H54 (cell line): Measurements from ENCODE around the gene DLGAP1.

ENCODE experiments used
- DNase-seq: peaks from one replicate; pipeline ENCODE4 v3.0.0; 2011; ENCODE audit warnings: low spot score, mixed read lengths; ENCODE audit not compliant: insufficient read length
- FAIRE-seq: peaks from 3 replicates; lab custom pipeline; 2011; peaks lifted over from hg19 to GRCh38; lab: Jason Lieb, UNC
- POLR2A ChIP-seq: IDR thresholded peaks from 2 replicates; pipeline ENCODE4 v1.6.1; 2011; ENCODE audit warnings: low read depth, mild to moderate bottlenecking, low read length

The DLGAP1 gene

DNA sequence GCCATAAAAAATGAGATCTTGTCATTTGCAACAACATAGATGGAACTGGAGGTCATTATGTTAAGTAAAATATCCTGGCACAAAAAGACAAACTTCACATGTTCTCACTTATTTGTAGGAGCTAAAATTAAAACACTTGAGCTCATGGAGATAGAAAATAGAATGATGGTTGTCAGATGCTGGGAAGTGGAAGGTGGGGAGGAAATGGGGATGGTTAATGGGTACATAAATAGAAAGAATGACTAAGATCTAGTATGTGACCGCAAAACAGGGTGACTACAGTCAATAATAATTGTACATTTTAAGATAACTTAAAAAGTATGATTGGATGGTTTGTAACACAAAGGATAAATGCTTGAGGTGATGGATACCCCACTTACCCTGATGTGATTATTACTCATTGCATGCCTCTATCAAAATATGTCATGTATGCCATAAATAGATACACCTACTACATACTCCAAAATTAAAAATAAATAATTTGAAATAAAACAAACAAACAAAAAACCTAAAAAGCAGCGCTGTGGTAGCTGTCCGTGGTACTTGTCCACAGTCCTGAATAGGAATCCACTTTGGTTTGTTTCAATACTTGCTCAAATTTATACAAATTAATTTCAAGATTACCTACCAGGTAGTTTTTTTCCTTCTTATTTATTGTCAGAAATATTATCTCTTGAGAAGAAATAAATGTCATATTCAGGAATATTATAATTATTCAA lies 224.5 kb downstream of the DLGAP1 start:
- FAIRE-seq = no peak
- DNase-seq = no peak
- no peak for TF ChIP-seq POLR2A

DNA sequence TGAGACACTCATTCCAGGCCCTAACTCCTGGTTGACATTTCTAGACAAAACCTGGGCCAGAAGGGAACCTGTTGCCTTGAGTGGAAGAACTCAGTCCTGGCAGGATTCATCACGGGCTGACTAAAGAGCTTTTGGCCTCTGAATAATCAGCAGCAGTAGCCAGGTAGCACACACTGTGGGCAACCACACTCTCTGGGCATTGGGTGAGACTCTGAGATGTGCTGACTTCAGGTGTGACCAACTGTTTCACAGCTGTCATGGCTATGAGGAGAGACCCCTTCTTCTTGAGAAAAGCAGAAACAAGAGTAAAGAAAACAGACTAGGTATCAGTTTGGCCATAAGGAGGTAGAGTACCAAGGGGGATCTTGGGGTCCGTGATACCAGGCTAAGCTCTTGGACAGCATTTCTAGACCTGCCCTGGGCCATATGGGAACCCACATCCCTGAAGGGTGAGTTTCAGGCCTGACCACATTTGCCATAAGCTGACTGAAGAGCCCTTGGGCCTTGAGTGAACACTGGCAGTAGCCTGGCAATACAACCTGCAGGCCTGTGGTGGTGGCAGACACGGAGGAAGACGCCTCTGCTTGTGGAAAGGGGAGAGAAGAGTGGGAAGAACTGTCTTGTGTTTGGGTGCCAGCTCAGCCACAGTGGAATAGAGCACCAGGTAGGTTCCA lies 230.9 kb downstream of the DLGAP1 start:
- no peak for TF ChIP-seq POLR2A
- FAIRE-seq = no peak
- no peak for DNase-seq

DNA sequence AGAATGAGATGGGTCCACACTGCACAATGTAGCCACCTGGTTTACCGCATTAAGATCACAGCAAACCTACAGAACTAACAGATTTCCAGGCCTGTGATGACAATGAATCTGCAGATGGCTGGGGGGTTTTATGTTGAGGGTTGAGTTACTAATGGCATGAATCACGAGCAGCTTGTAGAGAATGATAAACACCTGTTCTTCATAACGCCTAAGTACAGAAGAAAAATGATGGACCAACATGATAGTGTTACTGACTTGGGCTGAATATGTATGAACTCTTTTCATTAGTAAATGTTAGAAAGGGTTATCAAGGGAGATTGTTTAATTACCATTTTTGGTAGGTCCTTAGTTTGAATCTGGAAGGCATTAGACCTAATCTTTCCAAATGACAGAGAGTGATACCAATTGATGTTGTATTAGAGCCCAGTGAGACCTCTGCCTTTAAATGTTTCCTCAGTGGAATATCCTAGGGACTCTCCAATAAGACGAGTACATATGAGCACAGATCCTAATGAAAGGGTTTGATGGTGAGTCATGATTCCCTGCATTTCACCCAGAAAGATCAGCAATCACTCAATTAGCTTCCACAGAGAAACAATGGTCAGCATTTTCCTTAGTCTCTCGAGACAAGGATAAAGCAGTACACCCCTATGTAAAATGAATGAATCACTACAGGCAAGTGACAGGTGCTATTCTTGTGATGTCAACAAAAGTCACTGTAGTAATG lies 243.8 kb downstream of the DLGAP1 start:
- no peak for TF ChIP-seq POLR2A
- no peak for DNase-seq
- no peak for FAIRE-seq

DNA sequence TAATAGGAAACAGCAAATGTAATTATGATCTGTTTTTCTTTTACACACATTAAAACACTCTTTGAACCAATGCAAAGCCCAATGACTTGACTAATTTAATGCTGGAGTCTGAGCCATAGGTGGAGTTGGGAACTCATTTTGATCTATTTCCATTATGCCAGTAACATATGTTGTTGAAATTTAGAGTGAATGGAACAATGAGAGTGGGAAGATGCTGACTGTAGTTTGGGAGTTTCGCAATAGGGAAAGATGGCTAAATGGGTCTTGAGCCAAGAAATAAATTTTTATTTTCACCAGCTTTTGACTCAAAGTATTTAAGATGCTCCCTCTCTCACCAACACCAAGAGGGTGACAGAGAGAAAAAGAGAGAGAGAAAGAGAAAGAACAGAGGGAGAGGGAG lies 246.7 kb downstream of the DLGAP1 start:
- no peak for FAIRE-seq
- TF ChIP-seq POLR2A = no peak
- no peak for DNase-seq

DNA sequence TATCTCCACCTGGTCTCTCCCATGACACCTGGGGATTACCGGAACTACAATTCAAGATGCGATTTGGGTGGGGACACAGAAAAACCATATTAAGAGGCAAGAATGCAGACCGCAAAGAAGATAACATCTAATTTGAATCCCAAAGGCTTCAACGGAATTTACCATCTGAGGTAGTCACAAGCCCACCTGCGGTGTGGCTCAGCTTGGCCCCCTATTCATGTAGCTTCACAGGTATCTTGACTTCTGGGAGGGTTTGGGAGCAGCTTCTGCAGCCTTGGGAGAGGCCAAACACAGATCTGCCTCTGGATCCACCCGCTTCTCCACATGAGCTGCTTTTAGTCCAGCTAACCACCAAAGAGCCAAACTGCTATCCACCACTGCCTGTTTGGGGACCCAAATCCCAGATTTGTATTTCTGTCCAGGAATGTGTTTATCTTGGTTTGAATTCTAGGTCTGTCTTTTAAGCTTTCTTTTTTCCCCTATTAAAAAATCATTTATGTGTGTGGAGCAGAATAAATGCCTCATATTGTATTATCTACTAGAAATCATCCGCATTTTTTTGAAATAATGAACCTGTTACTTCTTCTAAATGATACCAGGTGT lies 247.6 kb downstream of the DLGAP1 start:
- TF ChIP-seq POLR2A = no peak
- DNase-seq (no peak), FAIRE-seq (no peak)

DNA sequence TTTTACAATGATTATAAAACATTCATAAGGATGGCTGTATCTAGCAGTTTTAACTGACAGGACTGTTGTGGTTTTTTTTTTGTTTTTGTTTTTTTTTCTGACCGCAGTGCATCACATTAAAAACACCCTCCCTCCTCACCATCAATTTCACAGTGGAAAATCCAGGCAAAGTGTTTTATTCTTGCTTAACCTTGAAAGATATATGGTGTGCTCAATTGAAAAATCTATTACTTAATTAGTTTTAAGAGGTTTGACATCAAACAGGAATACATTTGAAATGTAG lies 250.7 kb downstream of the DLGAP1 start:
- no peak for FAIRE-seq
- TF ChIP-seq POLR2A = no peak
- DNase-seq = no peak

DNA sequence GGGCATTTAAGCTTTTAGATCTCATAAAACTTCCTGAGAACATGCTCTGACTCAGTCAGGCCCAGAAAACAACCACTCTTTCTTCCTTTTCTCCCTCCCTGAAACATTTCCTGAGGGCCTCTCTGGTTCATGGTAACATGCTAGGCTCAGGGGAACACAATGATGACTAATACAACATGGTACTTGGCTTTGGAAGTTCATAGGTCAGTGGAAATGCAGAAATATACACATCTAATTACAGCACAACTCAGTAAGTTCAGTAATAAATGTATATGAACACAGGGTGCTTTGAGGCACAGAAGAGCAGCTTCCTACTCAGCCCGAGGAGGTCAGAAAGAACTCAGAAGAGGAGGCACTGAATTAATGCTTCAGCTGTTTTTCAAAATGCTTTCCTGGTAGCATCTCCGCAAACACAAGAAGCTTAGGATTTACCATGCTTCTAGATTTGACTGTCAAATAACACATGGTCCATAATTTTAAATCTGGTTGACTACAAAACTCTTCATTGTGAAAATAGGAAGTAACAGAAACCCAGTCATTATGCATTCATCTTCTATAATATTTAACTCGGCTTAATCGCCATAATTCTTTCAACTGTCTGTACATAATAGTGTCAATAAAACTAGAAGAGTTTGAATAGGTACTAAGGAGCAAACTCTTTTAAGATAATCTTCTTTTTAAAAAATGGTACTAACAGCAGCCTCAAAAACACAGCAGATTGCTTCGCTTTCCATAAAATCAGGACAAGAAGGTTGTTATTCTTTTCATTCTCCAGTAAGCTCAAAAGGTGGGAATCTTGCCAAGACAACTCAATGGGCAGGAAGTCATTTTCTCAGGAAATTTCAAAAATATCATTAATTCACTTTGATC lies 251.3 kb downstream of the DLGAP1 start:
- DNase-seq = no peak
- TF ChIP-seq POLR2A = no peak
- FAIRE-seq = no peak

DNA sequence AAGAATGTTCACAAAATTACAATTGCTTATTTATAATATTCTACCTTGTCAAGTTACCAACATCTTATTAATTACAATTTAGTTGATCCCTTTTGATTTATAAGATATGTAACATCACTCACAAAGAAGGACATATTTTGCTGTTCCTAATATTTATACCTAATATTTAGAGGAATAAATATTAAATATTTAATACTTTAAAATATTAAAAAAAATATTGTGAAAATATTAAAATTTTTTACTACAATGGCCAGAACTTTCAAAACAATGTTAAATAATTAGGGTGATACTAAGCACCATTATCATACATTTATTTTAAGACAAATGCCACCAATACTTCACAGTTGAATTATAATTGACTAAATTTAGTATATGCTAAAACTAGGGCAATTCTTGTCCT lies 254.7 kb downstream of the DLGAP1 start:
- no peak for DNase-seq
- no peak for TF ChIP-seq POLR2A
- no peak for FAIRE-seq

DNA sequence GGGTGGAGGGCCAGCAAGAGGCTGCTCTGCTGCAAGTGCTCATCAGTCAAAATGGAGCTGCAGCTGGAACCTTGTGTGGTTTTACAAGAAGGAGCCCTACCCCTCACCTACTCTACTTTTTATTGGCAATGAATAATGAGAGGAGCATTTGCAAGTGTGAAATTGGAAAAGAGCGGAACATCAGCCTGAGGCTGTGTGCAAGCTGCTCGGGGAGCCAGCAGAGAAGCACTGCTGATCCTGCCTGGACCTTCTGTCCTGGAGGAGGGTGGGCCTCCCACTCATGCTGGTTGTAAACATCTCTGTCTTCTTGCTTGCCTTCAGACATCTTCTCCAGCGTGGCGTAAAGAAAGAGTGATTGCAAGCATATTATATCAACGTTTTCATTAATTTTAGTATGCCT lies 256.2 kb downstream of the DLGAP1 start:
- no peak for DNase-seq
- FAIRE-seq = no peak
- no peak for TF ChIP-seq POLR2A

DNA sequence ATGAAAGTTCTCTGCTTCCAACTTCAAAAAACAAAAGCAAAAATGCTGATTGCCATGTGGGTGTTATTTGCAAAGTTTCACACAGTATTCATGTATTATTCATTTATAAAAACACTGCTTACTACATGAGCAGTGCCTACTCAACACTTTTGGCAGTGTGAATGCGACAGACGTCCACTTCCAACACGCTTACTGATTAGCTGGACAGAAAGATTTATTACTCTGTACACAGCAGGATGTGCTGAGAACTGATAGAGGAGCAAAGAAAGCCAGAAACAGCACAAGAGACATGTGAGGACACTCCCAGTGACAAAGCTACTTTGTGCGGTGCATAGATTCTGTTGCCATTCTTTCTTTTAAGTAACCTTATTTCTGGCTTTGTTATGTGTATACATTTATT lies 258.8 kb downstream of the DLGAP1 start:
- TF ChIP-seq POLR2A = no peak
- DNase-seq (no peak), FAIRE-seq (no peak)

DNA sequence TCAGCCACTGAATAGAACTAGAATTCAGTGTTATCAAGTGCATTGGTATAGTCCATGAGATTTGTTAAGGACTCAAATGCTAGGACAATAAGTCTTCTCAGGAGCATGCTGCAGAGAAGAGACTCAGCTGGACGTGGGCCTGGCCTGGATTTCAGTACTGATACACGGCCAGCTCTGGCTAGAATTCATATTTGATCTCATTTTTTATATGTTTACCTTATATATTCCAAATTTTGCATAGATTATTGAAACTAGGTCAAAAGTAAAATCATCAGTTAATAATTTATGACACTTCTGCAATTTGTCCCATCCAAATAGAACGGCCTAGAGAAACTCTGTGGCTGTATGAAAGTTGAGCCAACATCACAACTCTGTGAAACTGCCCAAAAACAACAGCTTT lies 262.0 kb downstream of the DLGAP1 start:
- DNase-seq (no peak), FAIRE-seq (no peak)
- TF ChIP-seq POLR2A = no peak

DNA sequence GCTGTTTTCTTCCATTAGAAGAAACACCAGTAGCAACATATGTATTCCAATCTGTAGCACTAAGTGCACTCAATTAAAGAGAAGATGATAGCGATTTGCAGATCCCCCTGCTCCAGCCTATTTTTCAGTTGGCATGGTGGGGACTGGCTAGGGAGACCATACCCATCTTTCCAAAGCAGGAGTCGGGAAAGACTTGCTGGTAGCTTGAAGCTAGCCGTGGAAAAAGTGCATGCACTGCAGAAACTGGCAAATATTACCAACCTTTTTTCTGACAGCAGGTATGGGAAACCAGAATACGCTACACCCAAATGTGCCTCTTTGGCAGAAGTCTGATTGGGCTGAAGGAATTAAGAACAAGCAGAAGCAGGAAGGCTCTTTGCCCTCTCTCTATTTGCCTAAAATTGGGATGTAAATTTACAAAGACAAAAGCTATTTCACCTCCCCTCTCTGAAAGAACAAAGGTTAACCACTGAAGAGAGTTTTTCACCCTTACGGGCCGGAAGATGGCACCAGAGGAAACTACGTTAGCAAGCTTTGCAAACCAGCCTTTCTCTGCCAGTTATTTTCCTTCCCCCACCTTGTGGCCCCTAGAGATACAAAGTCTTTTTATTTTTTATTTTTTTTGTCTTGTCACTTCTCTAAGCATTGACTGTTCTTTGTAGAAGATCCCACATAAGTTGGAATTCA lies 273.1 kb downstream of the DLGAP1 start:
- TF ChIP-seq POLR2A = no peak
- FAIRE-seq (no peak), DNase-seq (no peak)

DNA sequence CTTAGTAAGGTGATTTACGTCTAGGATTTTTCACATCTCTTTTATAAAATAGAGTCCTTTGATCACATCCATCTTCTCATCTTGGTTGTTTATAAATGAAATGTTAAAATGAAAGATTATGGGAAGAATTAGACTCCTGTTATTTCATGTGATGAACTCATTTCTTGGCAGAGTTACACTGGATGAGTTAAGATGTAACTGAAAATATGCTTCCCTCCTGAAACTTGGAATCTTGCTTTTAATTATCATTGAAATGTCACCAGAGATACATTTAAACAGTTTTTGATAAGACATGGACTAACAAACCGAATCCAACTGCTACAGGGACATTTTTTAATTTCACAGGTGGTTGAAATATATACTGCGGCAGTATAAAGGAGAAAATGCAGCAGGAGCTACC lies 274.0 kb downstream of the DLGAP1 start:
- DNase-seq (no peak), FAIRE-seq (no peak)
- TF ChIP-seq POLR2A = no peak
